Activated CD8-positive, alpha-beta memory T cell treated with anti-CD3 and anti-CD28 coated beads, Interleukin-2, amount 50 U/mL, for 24 hours (primary cell): ENCODE measurements around the gene MRPS2.
"Not testable (repeated sequence)": the region's sequence is repeated elsewhere in the genome, so short reads cannot be mapped to it uniquely, and the experiment has no call there.

Experiments
- DNase-seq: peaks from one replicate; pipeline ENCODE4 v3.0.0-alpha.2; 2020; ENCODE audit errors: extremely low read depth

MRPS2 gene

GRCh38 chr9:135499326-135500070 lies 984 bp upstream of the MRPS2 start:
- peak; percentile 71 for DNase-seq

GRCh38 chr9:135500071-135500524 lies 384 bp upstream of the MRPS2 start:
- DNase-seq, result no peak

GRCh38 chr9:135501261-135502167 lies 1.0 kb downstream of the MRPS2 start:
- no peak for DNase-seq

GRCh38 chr9:135502168-135502872 lies 1.8 kb downstream of the MRPS2 start:
- no peak for DNase-seq

GRCh38 chr9:135502873-135503321 lies 2.4 kb downstream of the MRPS2 start:
- no peak for DNase-seq

GRCh38 chr9:135503371-135504261 lies 3.1 kb downstream of the MRPS2 start:
- no peak for DNase-seq

GRCh38 chr9:135504262-135505243 lies 4.1 kb downstream of the MRPS2 start:
- DNase-seq, result no peak

- no peak for DNase-seq
Measured at GRCh38 chr9:135505406-135506187, 5.1 kb downstream of the MRPS2 start.

- no peak for DNase-seq
Measured at GRCh38 chr9:135506327-135507103, 6.0 kb downstream of the MRPS2 start.

GRCh38 chr9:135507104-135508035 lies 6.9 kb downstream of the MRPS2 start:
- no peak for DNase-seq

GRCh38 chr9:135508211-135508820 lies 7.8 kb downstream of the MRPS2 start:
- DNase-seq, result no peak

- no peak for DNase-seq
Measured at GRCh38 chr9:135509458-135509857, 9.0 kb downstream of the MRPS2 start.

GRCh38 chr9:135512241-135512603 lies 11.7 kb downstream of the MRPS2 start:
- DNase-seq, result no peak

- no peak for DNase-seq
Measured at GRCh38 chr9:135512904-135513303, 12.4 kb downstream of the MRPS2 start.

- DNase-seq, result no peak
Measured at GRCh38 chr9:135513351-135513846, 12.9 kb downstream of the MRPS2 start.

GRCh38 chr9:135513906-135514305 lies 13.4 kb downstream of the MRPS2 start:
- not testable (repeated sequence) for DNase-seq
